Chondrocyte (in vitro differentiated cells): Measurements from ENCODE around the gene OR10A5. TPM values are rescaled to one million over a fixed set of nuclear protein-coding genes. Genes with fewer than 3 reads are reported as not detected.

Experiments
- DNase-seq: peaks from one replicate; pipeline ENCODE4 v3.0.0; 2021; ENCODE audit warnings: mixed read lengths, low spot score
- H3K27ac Mint-ChIP-seq: one replicate; pipeline ENCODE4 v1.8.0; 2021; ENCODE audit warnings: mild to moderate bottlenecking, moderate library complexity, mixed read lengths; ENCODE audit not compliant: unreplicated experiment
- H3K27me3 Mint-ChIP-seq: 2 replicates; pipeline ENCODE4 v1.8.0; 2021; ENCODE audit warnings: low read depth, mixed read lengths
- H3K36me3 Mint-ChIP-seq: 2 replicates; pipeline ENCODE4 v1.8.0; 2021; ENCODE audit warnings: low read depth, mixed read lengths
- H3K4me1 Mint-ChIP-seq: 2 replicates; pipeline ENCODE4 v1.8.0; 2021; ENCODE audit warnings: low read depth, mild to moderate bottlenecking, mixed read lengths
- H3K4me3 Mint-ChIP-seq: one replicate; pipeline ENCODE4 v1.8.0; 2021; ENCODE audit warnings: mild to moderate bottlenecking, moderate library complexity, mixed read lengths; ENCODE audit not compliant: unreplicated experiment
- H3K9me3 Mint-ChIP-seq: 2 replicates; pipeline ENCODE4 v1.8.0; 2021; ENCODE audit warnings: low read depth, mixed read lengths
- CTCF ChIP-seq: fragments of 200-600 bp; sonication (generic); IDR thresholded peaks from 2 replicates; pipeline ENCODE4 v1.5.0; 2021; ENCODE audit warnings: antibody characterized with exemption, mild to moderate bottlenecking, moderate library complexity
- total RNA-seq: library from RNA; stranded (reverse); gene quantifications from 3 replicates; pipeline ENCODE4 v1.2.1, GENCODE V29; 2021

OR10A5 gene
- total RNA-seq, 1 donor from 2014 or later = not detected

GRCh38 chr11:6855971-6856541, 10.6 kb downstream of the OR10A5 start:
- H3K36me3 Mint-ChIP-seq = no peaks in the 10 kb centered on the region
- no peak for TF ChIP-seq CTCF
- H3K27me3 Mint-ChIP-seq = no peaks in the 10 kb centered on the region
- no peak overlapping the region for H3K27ac Mint-ChIP-seq
- DNase-seq = no peak
- H3K4me3 Mint-ChIP-seq = no peak overlapping the region
- H3K9me3 Mint-ChIP-seq = peaks cover 18% of the 10 kb centered on the region
- H3K4me1 Mint-ChIP-seq = no peaks in the 10 kb centered on the region

- no peaks in the 10 kb centered on the region for H3K36me3 Mint-ChIP-seq
- H3K4me1 Mint-ChIP-seq = no peaks in the 10 kb centered on the region
- DNase-seq = no peak
- H3K9me3 Mint-ChIP-seq = peaks cover 17% of the 10 kb centered on the region
- no peak overlapping the region for H3K27ac Mint-ChIP-seq
- H3K27me3 Mint-ChIP-seq = no peaks in the 10 kb centered on the region
- no peak overlapping the region for H3K4me3 Mint-ChIP-seq
- no peak for TF ChIP-seq CTCF
These were observed 11.4 kb downstream of the OR10A5 start for GRCh38 chr11:6856871-6857270.

GRCh38 chr11:6862961-6863360, 17.5 kb downstream of the OR10A5 start, which contains the start of gene OR10A2:
TSS of gene OR10A2 (plus strand) at chr11:6863057. CDS start at chr11:6869755, 6,698 bp downstream.
- TF ChIP-seq CTCF = no peak
- DNase-seq = no peak
- Mint-ChIP-seq H3K27me3 (no peaks in the 10 kb centered on the region), H3K4me3 (no peak within 1 kb of the TSS), H3K9me3 (peaks cover 10% of the 10 kb centered on the region), H3K4me1 (peaks cover 7% of the 10 kb centered on the region), H3K27ac (no peak within 1 kb of the TSS), H3K36me3 (no peaks in the 10 kb centered on the region)

GRCh38 chr11:6864438-6864837, 19.0 kb downstream of the OR10A5 start:
- H3K9me3 Mint-ChIP-seq = peaks cover 9% of the 10 kb centered on the region
- peak overlapping the region; percentile 34 for H3K27ac Mint-ChIP-seq
- no peaks in the 10 kb centered on the region for H3K36me3 Mint-ChIP-seq
- peaks cover 7% of the 10 kb centered on the region for H3K4me1 Mint-ChIP-seq
- TF ChIP-seq CTCF = no peak
- H3K4me3 Mint-ChIP-seq = no peak overlapping the region
- no peak for DNase-seq
- no peaks in the 10 kb centered on the region for H3K27me3 Mint-ChIP-seq

- Mint-ChIP-seq H3K4me3 (no peak overlapping the region), H3K27ac (no peak overlapping the region), H3K4me1 (no peaks in the 10 kb centered on the region), H3K27me3 (no peaks in the 10 kb centered on the region), H3K36me3 (no peaks in the 10 kb centered on the region), H3K9me3 (no peaks in the 10 kb centered on the region)
- TF ChIP-seq CTCF = no peak
- no peak for DNase-seq
These were observed 25.8 kb downstream of the OR10A5 start for GRCh38 chr11:6871278-6871677.
